GM19328 (cell line): ENCODE measurements around the gene ABHD4.
"Not testable (repeated sequence)": the region's sequence is repeated elsewhere in the genome, so short reads cannot be mapped to it uniquely, and the experiment has no call there.

ENCODE experiments used
- ATAC-seq: cut with Tn5 transposase; IDR thresholded peaks from one replicate; pipeline ENCODE4 v1.9.1; 2021; ENCODE audit warnings: mild to moderate bottlenecking, moderate library complexity; ENCODE audit not compliant: unreplicated experiment

The ABHD4 gene

DNA sequence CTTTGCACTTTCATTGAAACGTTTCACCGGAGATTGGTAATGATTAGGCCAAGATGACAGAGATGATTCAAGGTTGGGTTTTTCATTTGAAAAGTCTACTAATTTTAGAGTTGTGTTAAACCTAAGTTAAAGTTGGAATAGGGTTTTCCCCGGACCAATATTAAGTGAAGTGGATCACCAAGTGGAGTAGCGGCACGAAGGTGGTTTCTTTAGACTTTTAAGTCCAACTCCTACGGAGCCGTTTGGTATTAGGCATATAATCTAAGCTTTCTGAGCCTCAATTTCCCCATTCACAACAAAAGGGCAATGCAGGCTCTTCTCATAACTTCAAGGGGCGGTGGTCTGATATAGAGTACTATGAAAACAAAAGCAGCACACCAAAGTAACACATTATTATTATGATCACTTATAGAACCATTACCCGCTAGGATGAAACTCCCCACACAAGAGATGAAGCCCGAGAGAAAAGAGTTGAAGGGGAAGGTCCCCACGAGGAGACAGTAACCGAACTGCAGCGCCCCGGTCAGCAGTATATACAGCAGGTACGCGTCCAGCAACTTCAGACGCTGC, 9.5 kb upstream of the ABHD4 start:
- ATAC-seq, result no peak

DNA sequence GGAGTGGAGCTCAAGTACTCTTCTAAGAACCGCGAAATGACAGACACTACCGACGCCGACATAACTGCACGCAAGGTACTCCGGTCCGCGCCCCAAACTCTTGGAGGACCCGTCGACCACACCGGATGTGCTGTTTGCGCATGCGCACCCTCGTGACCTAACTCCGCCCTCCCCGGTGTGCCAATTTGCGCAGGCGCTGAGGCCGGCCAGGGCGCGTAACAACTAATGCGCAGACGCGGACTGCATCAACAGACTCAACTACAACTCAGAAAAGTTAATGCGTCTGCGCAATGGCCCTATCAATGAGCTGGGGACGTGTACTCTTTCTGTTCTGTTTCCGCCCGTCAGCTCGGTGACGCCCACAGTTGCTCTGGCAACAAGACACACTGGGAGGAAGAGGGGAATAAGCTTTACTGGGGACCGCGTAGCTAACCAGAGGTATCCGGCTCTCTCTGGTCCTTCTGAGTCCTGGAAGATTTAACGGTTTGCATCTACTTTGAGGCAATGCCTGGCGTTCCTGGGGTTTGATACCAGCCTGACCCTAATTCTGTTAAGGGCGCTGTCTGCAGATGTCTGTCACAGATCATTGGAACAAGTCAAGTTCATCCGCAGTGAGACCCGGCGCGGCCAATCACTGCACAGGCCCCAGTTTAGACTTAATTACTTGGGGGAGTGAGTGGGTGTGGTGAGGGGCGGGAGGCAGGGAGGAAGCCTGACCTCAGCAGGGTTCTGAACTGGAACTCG, 8.8 kb upstream of the ABHD4 start, which contains the start of gene DAD1:
TSS of gene DAD1 (minus strand) at position 129 of the 744 bp plus-strand sequence. CDS start at position 62, 67 bp downstream.
- ATAC-seq, result peak; percentile 92

DNA sequence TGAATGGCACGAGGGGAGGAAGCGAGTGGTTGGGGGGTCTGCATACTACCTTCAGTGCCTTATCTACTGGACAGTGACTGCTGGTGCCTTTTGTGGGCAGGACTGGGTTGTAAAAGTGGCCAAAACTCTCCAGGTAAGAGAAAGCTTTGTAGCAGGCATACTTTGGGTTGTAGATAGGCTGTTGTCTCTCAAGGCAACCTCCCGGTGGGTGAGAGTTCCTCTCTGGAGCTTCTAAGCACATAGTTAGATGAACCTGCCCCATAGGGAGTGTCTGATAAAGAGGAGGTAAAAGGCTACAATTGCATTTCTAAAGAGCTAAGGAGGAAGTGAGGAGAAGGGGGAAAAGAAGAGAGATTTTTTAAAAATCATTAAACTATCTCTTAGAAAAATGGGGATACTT, 4.9 kb upstream of the ABHD4 start:
- ATAC-seq, result no peak

DNA sequence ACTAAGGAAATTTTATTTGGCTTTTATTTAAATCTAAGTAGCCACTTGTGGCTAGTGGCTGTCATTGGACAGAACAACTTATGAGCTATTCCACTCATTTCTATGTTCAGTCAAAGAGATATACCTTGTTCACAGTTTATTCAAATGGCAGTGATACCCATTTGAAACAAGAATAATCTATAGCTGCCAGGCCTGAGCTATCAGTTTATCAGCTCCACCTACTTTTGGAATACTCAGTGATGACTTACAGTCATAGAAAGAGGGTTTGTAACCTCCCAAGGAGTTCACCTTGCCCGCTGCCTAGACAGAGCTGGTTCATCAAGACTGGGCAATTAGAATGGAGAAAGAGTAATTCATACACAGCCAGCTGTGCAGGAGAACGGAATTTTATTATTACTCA, 4.5 kb upstream of the ABHD4 start:
- no peak for ATAC-seq

DNA sequence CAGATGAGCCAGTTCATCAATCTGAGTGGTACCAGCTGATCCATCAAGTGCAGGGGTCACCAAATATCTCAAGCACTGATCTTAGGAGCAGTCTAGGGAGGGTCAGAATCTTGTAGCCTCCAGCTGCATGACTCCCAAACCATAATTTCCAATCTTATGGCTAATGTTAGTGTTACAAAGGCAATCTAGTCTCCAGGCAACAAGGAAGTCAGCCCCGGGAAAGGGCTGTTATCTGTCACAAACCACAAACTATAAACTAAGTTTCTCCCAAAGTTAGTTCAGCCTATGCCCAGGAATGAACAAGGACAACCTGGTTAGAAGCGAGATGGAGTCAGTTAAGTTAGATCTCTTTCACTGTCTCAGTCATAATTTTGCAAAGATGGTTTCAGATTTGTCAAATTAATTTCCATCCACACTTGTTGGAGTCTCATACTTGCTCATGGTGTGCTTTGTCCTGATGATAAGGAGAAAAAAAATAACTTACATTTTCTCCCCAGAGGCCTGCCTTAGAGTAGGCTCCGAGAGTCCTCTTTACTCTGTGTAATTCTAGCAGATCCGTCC, 3.9 kb upstream of the ABHD4 start:
- no peak for ATAC-seq

DNA sequence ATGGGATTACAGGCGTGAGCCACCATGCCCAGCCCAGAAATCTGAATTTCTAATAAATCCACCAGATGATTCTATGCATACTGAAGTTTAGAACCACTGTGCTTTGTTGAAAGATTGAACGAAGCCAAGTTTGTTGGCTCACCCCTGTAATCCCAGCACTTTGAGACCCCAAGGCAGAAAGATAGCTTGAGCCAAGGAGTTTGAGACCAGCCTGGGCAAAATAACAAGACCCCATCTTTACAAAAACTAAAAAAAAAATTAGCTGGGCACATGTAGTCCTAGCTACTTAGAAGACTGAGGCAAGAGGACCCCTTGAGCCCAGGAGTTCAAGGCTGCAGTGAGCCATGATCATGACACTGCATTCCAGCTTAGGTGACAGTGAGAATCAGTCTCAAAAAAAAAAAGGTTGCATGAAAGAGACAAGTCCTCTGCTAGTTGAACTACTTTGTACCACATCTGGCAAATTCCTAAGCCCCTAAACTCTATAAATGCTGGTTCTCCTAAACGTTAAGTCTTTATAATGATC, 1.7 kb upstream of the ABHD4 start:
- no peak for ATAC-seq

DNA sequence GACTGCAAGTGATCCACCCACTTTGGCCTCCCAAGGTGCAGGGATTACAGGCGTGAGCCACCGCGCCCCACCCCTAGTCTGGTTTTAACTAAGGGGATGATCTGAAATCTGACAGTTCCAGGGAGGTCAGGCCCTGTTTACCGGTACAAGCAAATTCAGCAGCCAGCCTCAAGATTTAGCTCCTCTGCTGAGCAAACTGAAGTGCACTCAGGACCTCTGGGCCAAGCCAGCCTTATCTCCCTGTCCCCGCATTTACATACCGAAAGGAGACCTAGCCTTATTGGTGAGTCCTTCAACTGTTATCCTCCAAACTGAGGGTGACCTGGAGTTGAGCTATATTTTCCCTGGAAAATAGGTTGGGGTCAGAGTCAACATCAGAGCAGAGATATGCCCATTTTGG, 835 bp upstream of the ABHD4 start:
- ATAC-seq, result no peak

DNA sequence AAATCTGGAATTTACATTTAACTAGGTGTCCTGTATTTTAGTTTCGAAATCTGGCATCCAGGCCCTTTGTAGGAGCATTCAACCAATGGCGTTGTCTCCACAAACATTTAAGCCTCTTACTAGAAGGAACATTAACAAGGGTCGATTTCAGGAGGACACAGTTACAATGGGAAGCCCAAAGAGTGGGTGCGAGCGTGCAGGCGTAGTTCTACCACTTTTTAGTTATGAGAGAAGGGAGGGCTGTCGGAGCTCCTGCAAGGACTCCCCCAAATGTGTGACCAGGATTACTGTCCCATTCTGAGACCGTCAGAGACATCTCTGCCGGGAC, 365 bp upstream of the ABHD4 start:
- ATAC-seq, result peak; percentile 30

DNA sequence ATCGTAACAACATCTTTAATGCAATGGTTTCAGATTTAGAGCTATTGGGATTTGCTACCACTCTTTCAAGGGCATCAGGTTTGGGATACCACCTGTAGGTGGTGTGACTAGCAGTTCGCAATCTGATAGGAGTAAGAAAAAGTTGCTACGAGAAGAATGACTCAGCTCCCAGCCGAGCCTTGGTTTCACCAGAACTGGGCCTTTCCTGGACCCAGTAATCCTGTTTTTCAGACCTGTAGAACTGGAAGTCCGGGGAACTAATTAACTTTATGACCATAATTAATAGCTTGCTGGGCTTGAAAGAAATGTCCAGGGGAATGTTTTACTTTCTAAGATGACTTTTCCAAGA, 770 bp downstream of the ABHD4 start:
- no peak for ATAC-seq

DNA sequence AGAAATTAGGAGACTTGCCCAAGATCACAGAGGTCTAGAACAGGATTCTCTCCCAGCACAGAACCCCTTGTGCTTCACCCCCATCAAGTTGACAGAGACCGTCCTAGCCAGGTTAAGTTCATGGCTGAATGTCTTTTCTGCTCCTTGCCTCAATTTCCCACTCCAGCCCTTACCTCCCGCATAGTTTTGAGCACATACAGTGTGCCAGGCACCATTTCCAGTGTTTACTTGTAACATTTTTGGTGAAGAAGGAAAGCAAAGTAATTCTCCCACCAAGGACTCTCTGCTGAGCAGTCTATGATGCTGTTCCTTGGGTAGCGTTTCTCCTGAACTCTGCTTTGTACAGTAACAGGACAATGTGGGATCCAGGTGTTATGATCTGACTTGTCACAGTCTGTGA, 1.2 kb downstream of the ABHD4 start:
- no peak for ATAC-seq

DNA sequence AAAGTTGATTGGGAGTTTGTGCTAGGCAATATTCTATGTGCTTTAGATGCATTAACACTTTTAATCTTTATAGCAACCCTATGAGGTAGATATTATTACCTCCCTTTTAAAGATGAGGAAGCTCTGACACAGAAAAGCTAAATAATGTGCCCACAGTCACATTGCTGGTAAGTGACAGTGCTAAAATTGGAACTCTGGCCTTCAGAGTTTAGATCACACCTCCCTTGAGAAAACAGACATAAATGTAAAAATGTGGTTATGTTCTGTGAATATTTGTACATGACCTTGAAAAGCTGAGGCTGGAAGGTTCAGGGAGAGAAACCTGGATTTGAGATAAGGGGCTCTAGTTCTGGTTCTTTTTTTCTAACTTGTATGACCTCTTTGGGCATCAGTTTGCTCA, 1.9 kb downstream of the ABHD4 start:
- no peak for ATAC-seq

DNA sequence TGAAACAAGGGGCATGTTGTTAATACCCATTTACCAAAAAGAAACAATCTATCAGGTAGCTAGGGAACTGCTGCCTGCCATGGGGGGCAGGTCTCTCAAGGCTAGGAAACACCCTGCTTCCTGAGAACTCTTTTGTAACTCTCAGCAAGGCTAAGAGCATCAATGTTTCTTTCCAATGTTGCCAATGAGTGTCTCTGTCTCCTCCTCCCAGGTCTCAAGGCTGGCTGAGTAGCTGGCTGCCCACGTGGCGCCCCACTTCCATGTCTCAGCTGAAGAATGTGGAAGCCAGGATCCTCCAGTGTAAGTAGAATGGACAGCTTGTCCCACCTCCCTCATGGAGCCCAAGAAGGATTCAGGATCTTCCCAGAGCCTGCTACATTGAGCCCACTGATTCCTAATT, 3.4 kb downstream of the ABHD4 start:
- ATAC-seq, result no peak

DNA sequence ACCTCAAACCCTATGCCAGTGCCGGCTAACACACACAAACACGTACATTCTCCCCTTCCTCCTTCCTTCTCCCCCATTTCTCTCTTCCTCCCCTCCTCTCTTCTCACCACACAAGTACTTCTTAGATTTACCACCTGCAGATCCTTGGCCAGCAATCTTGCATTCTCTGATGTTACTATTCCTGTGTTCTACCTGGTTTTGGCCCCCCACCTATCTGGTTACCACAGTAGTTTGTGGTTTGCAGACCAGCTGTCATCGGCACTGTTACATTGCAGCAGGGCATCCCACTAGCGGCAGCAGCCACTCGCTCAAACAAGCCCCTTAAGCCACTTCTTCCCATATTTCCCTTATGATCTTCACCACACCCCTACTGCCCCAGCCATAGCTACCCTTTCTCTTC, 3.9 kb downstream of the ABHD4 start:
- ATAC-seq, result no peak

DNA sequence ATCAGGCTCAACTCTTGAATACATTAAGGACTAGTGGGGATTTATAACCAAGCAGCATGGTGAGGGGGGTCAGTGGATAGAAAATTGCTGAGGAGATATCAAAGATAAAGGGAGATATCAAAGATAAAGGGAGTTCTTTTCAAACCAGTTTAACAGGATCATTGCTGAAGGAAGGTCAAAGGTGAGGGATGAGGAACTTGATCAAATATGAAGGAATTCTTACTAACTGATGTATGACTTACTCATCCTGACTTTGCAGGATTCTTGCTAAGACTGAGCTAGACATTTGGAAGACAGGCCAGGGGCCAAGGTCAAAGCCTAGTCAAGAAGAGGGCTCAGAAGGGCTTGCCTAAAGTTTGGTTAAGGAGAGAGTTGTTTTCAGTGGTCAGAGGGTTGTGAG, 4.8 kb downstream of the ABHD4 start:
- ATAC-seq, result no peak

DNA sequence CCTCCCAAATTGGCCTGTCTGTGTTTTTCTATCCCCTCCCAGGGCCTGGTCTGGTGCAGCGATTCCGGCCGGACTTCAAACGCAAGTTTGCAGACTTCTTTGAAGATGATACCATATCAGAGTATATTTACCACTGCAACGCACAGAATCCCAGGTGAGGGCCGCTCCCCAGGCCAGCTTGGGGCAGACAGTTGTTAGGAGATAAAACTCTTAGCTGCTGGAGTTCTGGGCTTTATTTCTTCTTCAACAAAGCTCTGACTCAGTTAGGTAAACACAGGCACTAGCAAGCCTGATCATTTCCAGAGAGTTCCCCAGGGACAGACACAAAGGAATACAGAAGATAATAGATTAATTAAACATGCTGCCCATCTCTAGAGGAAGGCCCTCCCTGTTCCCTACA, 8.3 kb downstream of the ABHD4 start:
- ATAC-seq, result no peak

DNA sequence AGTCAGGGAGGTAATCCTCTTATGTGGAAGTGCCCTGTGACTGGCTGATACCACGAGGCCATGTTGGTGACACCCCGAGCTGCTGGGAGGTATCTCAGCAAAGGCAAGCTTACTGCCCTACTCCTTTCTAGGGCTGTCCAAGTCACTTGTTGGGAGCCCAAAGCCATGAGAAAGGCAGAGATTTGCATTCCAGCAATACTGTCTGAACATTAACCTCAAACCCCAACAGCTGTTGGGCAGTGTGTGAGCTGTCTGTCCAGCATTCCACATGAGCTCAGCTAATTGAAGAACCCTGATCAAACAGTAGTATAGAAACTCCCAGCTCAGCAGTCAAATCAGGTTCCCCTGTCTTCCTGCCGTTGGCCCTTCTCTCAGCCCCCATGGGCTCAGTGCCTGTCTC, 9.2 kb downstream of the ABHD4 start:
- no peak for ATAC-seq

DNA sequence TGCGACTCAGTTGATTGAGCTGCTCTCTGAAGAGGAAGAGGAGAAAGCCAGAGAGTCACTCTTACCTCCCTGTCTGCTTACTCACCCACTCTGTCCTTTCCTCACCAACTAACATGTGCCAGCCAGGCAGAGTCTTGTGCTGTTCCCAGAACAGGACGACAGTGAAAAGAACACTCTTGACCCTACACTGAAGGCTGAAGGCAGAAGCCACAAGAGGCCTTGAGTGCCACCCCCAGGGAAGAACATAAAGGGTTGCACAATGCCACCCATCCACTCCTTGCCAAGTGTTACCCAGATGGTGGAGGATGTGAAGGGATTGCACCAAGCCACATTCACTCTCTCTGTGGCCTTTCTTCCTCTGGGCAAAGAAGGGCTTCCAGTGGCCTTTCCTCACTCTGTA, 12.8 kb downstream of the ABHD4 start:
- no peak for ATAC-seq

DNA sequence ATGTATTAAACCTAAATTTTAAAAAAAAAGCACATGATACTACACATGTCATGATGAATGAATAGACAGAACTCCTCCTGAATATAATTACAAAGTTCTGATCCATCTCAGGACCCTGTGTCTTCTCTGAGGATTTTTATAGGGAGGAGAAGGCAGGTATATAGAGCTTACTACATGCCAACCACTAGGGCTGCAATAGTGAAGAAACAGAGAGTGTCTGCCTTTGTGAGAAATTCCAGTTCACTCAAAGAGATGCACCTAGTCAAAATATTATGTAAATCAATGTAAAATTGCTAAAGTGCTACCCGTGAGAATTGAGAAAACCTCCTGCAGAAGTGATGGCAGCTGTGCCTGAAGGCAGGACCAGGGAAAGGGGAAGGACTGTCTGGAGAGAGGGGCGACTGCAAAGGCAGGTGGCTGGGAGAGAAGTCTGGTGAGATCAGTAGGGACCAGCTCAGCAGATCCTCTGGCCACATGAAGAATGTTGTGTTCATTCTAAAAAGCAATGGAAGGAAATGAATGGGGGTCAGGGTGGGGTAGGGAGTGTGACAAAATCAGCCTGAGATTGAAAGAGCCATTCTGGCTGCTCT, 15.1 kb downstream of the ABHD4 start:
- no peak for ATAC-seq

DNA sequence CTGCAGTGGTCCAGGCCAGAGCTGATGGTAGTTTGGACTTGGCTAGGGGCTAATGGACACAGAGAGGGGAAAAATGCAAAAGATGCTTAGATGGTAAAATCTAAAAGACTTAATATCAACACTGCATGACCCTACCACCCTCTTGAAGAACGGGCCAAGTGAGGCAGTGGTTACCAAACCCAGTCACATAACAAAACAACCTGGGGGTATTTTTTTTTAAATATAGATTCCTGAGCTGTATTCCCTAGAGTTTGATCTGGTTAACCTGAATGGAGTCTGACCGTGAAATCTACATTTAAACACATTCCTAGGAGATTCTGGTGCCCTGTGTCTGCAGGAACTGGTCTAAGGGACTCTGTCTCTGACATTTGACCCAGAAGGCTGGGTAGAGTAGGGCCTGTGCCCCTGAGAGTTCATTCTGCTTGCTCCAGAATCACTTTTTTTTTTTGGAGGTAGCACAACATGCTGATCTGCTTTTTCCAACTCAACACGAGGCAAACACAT, 15.7 kb downstream of the ABHD4 start:
- ATAC-seq, result no peak

DNA sequence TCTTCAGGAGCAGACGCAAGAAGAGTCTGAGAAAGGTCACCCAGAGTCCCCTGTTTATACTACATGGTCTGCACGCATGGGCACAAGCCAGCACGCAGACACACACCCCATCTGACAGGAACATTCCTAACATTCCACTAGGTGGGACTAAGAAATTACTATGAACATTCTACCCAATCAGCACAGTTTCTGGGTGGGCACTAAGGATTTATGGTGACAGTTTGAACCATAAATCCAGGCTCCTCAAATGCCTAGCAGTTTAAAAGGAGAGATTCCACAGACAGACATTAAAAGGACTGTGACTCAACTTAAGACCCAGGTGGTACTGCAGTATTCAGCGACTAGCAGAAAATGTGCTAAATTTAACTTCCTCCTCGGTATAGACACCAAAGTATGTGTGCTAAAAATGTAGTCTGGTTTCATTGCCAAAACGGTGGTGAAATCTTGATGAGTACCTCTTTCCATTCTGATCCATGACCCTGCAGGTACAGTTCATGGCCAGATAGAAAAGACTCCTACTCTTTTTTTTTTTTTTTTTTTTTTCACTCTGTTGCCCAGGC, 16.2 kb downstream of the ABHD4 start:
- no peak for ATAC-seq

DNA sequence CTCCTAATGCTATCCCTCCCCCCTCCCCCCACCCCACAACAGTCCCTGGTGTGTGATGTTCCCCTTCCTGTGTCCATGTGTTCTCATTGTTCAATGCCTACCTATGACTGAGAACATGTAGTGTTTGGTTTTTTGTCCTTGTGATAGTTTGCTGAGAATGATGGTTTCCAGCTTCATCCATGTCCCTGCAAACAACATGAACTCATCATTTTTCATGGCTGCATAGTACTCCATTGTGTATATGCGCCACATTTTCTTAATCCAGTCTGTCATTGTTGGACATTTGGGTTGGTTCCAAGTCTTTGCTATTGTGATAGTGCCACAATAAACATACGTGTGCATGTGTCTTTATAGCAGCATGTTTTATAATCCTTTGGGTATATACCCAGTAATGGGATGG, 17.7 kb downstream of the ABHD4 start:
- ATAC-seq, result not testable (repeated sequence)

DNA sequence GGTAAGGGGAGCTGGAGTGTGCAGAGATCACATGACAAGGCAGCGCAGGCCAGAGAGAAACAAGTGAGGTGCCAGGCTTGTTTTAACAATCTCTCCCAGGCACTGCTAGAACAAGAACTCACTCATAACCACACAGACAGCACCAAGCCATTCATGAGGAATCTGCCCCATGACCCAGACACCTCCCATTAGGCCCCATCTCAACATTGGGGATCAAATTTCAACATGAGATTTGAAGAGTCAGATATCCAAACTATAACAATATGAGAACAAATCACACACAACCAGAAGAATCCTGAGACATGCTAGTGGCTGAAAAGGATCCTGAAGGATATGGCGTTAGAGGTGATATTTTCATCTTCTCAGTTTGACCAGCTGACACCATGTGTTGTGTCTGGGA, 24.2 kb downstream of the ABHD4 start:
- ATAC-seq, result no peak
